ENCODE data around the gene GPSM1. TPM values are rescaled to one million over a fixed set of nuclear protein-coding genes. Genes with fewer than 3 reads are reported as not detected.

Gene GPSM1
- total and polyA plus RNA-seq, 4 donors, result 0.11 to 2.9 (median 1.6) TPM

GRCh38 chr9:136395020-136395340 is 67.6 kb downstream of the GPSM1 start:
- Histone ChIP-seq H3K9me3 (ENCODE audit: control insufficient read depth in 4 of 4, low read length in 3 of 4) (no peaks in the 10 kb centered on the region), H3K36me3 (ENCODE audit: control insufficient read depth in 4 of 4, insufficient read depth in 3 of 4, low read depth in 1 of 4, low read length in 3 of 4) (peaks cover 0 to 37% (median 18%) of the 10 kb centered on the region in 4 donors), H3K4me3 (ENCODE audit: low read depth in 1 of 3, low read length in 3 of 3) (no peak overlapping the region), H3K27ac (ENCODE audit: low read depth in 1 of 2, low read length in 2 of 2) (peak overlapping the region in 1 of 2 donors; percentile 78), H3K27me3 (ENCODE audit: control insufficient read depth in 4 of 4, insufficient read depth in 4 of 4, low read length in 3 of 4) (no peaks in the 10 kb centered on the region), H3K9ac (ENCODE audit: low read depth in 1 of 2, low read length in 2 of 2) (no peak overlapping the region), H3K4me1 (ENCODE audit: control insufficient read depth in 4 of 4, insufficient read depth in 4 of 4, low read length in 3 of 4) (peaks cover 10 to 47% (median 34%) of the 10 kb centered on the region in 4 donors)
- no peak for TF ChIP-seq JUND (IDR thresholded peaks at IDR 0.05)
- no peak for TF ChIP-seq NR2F2 (IDR thresholded peaks at IDR 0.05)
- no peak for DNase-seq (ENCODE audit: low spot score)
- 89% methylated on average over 13 of the region's 13 CpGs for WGBS

- Histone ChIP-seq H3K27ac (ENCODE audit: low read depth in 1 of 2, low read length in 2 of 2) (peak overlapping the region; percentile 78 to 84), H3K27me3 (ENCODE audit: control insufficient read depth in 4 of 4, insufficient read depth in 4 of 4, low read length in 3 of 4) (no peaks in the 10 kb centered on the region), H3K4me3 (ENCODE audit: low read depth in 1 of 3, low read length in 3 of 3) (no peak overlapping the region), H3K36me3 (ENCODE audit: control insufficient read depth in 4 of 4, insufficient read depth in 3 of 4, low read depth in 1 of 4, low read length in 3 of 4) (peaks cover 0 to 36% (median 17%) of the 10 kb centered on the region in 4 donors), H3K9ac (ENCODE audit: low read depth in 1 of 2, low read length in 2 of 2) (peak overlapping the region in 1 of 2 donors; percentile 2), H3K9me3 (ENCODE audit: control insufficient read depth in 4 of 4, low read length in 3 of 4) (no peaks in the 10 kb centered on the region), H3K4me1 (ENCODE audit: control insufficient read depth in 4 of 4, insufficient read depth in 4 of 4, low read length in 3 of 4) (peaks cover 10 to 52% (median 38%) of the 10 kb centered on the region in 4 donors)
- TF ChIP-seq FOXA1 (IDR thresholded peaks at IDR 0.05) (peak; percentile 45), JUND (IDR thresholded peaks at IDR 0.05) (peak in 1 of 2 donors; percentile 47), EGR1 (IDR thresholded peaks at IDR 0.05; ENCODE audit: low read depth in 2 of 2) (peak in 1 of 2 donors; percentile 86), RAD21 (IDR thresholded peaks at IDR 0.05) (peak in 1 of 2 donors; percentile 52), TAF1 (conservative IDR thresholded peaks at IDR 0.05) (no peak), NR2F2 (IDR thresholded peaks at IDR 0.05) (no peak), YY1 (IDR thresholded peaks at IDR 0.05) (peak; percentile 78), MAX (IDR thresholded peaks at IDR 0.05) (peak; percentile 80), HNF4G (IDR thresholded peaks at IDR 0.05) (no peak), REST (IDR thresholded peaks at IDR 0.05) (peak; percentile 63), SP1 (IDR thresholded peaks at IDR 0.05) (peak; percentile 83), RXRA (IDR thresholded peaks at IDR 0.05) (peak; percentile 76 to 89), HNF4A (conservative IDR thresholded peaks at IDR 0.05) (peak; percentile 88 to 97), FOXA2 (IDR thresholded peaks at IDR 0.05) (peak; percentile 31), GABPA (IDR thresholded peaks at IDR 0.05 in 1 of 2, conservative IDR thresholded peaks at IDR 0.05 in 1 of 2) (peak in 1 of 2 donors; percentile 79)
- TF ChIP-seq, protein P1, sequence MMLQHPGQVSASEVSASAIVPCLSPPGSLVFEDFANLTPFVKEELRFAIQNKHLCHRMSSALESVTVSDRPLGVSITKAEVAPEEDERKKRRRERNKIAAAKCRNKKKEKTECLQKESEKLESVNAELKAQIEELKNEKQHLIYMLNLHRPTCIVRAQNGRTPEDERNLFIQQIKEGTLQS (IDR thresholded peaks at IDR 0.05), result no peak
- TF ChIP-seq, protein P2, sequence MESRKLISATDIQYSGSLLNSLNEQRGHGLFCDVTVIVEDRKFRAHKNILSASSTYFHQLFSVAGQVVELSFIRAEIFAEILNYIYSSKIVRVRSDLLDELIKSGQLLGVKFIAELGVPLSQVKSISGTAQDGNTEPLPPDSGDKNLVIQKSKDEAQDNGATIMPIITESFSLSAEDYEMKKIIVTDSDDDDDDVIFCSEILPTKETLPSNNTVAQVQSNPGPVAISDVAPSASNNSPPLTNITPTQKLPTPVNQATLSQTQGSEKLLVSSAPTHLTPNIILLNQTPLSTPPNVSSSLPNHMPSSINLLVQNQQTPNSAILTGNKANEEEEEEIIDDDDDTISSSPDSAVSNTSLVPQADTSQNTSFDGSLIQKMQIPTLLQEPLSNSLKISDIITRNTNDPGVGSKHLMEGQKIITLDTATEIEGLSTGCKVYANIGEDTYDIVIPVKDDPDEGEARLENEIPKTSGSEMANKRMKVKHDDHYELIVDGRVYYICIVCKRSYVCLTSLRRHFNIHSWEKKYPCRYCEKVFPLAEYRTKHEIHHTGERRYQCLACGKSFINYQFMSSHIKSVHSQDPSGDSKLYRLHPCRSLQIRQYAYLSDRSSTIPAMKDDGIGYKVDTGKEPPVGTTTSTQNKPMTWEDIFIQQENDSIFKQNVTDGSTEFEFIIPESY (IDR thresholded peaks at IDR 0.05), result no peak
- TF ChIP-seq, protein P3, sequence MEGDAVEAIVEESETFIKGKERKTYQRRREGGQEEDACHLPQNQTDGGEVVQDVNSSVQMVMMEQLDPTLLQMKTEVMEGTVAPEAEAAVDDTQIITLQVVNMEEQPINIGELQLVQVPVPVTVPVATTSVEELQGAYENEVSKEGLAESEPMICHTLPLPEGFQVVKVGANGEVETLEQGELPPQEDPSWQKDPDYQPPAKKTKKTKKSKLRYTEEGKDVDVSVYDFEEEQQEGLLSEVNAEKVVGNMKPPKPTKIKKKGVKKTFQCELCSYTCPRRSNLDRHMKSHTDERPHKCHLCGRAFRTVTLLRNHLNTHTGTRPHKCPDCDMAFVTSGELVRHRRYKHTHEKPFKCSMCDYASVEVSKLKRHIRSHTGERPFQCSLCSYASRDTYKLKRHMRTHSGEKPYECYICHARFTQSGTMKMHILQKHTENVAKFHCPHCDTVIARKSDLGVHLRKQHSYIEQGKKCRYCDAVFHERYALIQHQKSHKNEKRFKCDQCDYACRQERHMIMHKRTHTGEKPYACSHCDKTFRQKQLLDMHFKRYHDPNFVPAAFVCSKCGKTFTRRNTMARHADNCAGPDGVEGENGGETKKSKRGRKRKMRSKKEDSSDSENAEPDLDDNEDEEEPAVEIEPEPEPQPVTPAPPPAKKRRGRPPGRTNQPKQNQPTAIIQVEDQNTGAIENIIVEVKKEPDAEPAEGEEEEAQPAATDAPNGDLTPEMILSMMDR (IDR thresholded peaks at IDR 0.05; ENCODE audit: low read depth, low read length, missing input control), result no peak
- 45% methylated on average over 26 of the region's 26 CpGs for WGBS
- no peak for DNase-seq (ENCODE audit: low spot score)
Observed at GRCh38 chr9:136395345-136396218, 68.2 kb downstream of the GPSM1 start.

Measured in liver (tissue), 9 donors.